ENCODE measurements around the gene APEH.
A peak's percentile ranks its signal among the peaks of the same experiment; 100 is the strongest.
"Not testable (repeated sequence)": the region's sequence is repeated elsewhere in the genome, so short reads cannot be mapped to it uniquely, and the experiment has no call there.

The APEH gene

GRCh38 chr3:49671291-49672288, 2.6 kb upstream of the APEH start:
- Histone ChIP-seq H3K9ac (ENCODE audit: low read depth, low read length) (no peak overlapping the region), H3K27me3 (ENCODE audit: insufficient read depth, low read length) (no peaks in the 10 kb centered on the region), H3K4me1 (ENCODE audit: insufficient read depth, low read length) (0 out of 2 replicates have a peak, but pooled peaks cover 4% of the 10 kb centered on the region), H3K27ac (ENCODE audit: low read length) (no peak overlapping the region), H3K9me3 (ENCODE audit: insufficient read depth, low read depth, low read length) (no peaks in the 10 kb centered on the region), H3K4me3 (ENCODE audit: low read length) (no peak overlapping the region), H3K36me3 (ENCODE audit: insufficient read depth, low read depth, low read length) (peaks cover 12% of the 10 kb centered on the region)

- 0 out of 2 replicates have a peak, but pooled peaks cover 4% of the 10 kb centered on the region for H3K4me1 ChIP-seq (ENCODE audit: insufficient read depth, low read length)
- H3K9ac ChIP-seq (ENCODE audit: low read depth, low read length) = peak overlapping the region; percentile 91
- peaks cover 29% of the 10 kb centered on the region for H3K36me3 ChIP-seq (ENCODE audit: insufficient read depth, low read depth, low read length)
- peak overlapping the region; percentile 95 for H3K27ac ChIP-seq (ENCODE audit: low read length)
- no peaks in the 10 kb centered on the region for H3K9me3 ChIP-seq (ENCODE audit: insufficient read depth, low read depth, low read length)
- H3K27me3 ChIP-seq (ENCODE audit: insufficient read depth, low read length) = no peaks in the 10 kb centered on the region
- peak overlapping the region; percentile 91 for H3K4me3 ChIP-seq (ENCODE audit: low read length)
These were observed 933 bp upstream of the APEH start for GRCh38 chr3:49673121-49673714.

- H3K4me3 ChIP-seq (ENCODE audit: low read length) = peak overlapping the region; percentile 91
- no peak overlapping the region for H3K27ac ChIP-seq (ENCODE audit: low read length)
- no peaks in the 10 kb centered on the region for H3K9me3 ChIP-seq (ENCODE audit: insufficient read depth, low read depth, low read length)
- H3K4me1 ChIP-seq (ENCODE audit: insufficient read depth, low read length) = 0 out of 2 replicates have a peak, but pooled peaks cover 4% of the 10 kb centered on the region
- no peaks in the 10 kb centered on the region for H3K27me3 ChIP-seq (ENCODE audit: insufficient read depth, low read length)
- peak overlapping the region; percentile 91 for H3K9ac ChIP-seq (ENCODE audit: low read depth, low read length)
- H3K36me3 ChIP-seq (ENCODE audit: insufficient read depth, low read depth, low read length) = peaks cover 42% of the 10 kb centered on the region
These were observed 389 bp downstream of the APEH start for GRCh38 chr3:49674497-49674983.

- no peak overlapping the region for H3K4me3 ChIP-seq (ENCODE audit: low read length)
- H3K9me3 ChIP-seq (ENCODE audit: insufficient read depth, low read depth, low read length) = no peaks in the 10 kb centered on the region
- H3K4me1 ChIP-seq (ENCODE audit: insufficient read depth, low read length) = 0 out of 2 replicates have a peak, but pooled peaks cover 4% of the 10 kb centered on the region
- no peak overlapping the region for H3K27ac ChIP-seq (ENCODE audit: low read length)
- no peak overlapping the region for H3K9ac ChIP-seq (ENCODE audit: low read depth, low read length)
- no peaks in the 10 kb centered on the region for H3K27me3 ChIP-seq (ENCODE audit: insufficient read depth, low read length)
- H3K36me3 ChIP-seq (ENCODE audit: insufficient read depth, low read depth, low read length) = peaks cover 55% of the 10 kb centered on the region
These were observed 1.8 kb downstream of the APEH start for GRCh38 chr3:49675912-49676311.

GRCh38 chr3:49680493-49681231, 6.5 kb downstream of the APEH start:
- H3K27me3 ChIP-seq (ENCODE audit: insufficient read depth, low read length) = no peaks in the 10 kb centered on the region
- H3K36me3 ChIP-seq (ENCODE audit: insufficient read depth, low read depth, low read length) = peaks cover 89% of the 10 kb centered on the region
- no peak overlapping the region for H3K27ac ChIP-seq (ENCODE audit: low read length)
- H3K9ac ChIP-seq (ENCODE audit: low read depth, low read length) = no peak overlapping the region
- no peaks in the 10 kb centered on the region for H3K4me1 ChIP-seq (ENCODE audit: insufficient read depth, low read length)
- no peak overlapping the region for H3K4me3 ChIP-seq (ENCODE audit: low read length)
- H3K9me3 ChIP-seq (ENCODE audit: insufficient read depth, low read depth, low read length) = no peaks in the 10 kb centered on the region

GRCh38 chr3:49681232-49681522, 7.0 kb downstream of the APEH start:
- Histone ChIP-seq H3K9ac (ENCODE audit: low read depth, low read length) (no peak overlapping the region), H3K9me3 (ENCODE audit: insufficient read depth, low read depth, low read length) (no peaks in the 10 kb centered on the region), H3K27me3 (ENCODE audit: insufficient read depth, low read length) (no peaks in the 10 kb centered on the region), H3K4me1 (ENCODE audit: insufficient read depth, low read length) (no peaks in the 10 kb centered on the region), H3K27ac (ENCODE audit: low read length) (no peak overlapping the region), H3K36me3 (ENCODE audit: insufficient read depth, low read depth, low read length) (peaks cover 83% of the 10 kb centered on the region), H3K4me3 (ENCODE audit: low read length) (no peak overlapping the region)

- no peak overlapping the region for H3K9ac ChIP-seq (ENCODE audit: low read depth, low read length)
- no peaks in the 10 kb centered on the region for H3K27me3 ChIP-seq (ENCODE audit: insufficient read depth, low read length)
- H3K36me3 ChIP-seq (ENCODE audit: insufficient read depth, low read depth, low read length) = peaks cover 80% of the 10 kb centered on the region
- H3K4me1 ChIP-seq (ENCODE audit: insufficient read depth, low read length) = no peaks in the 10 kb centered on the region
- H3K9me3 ChIP-seq (ENCODE audit: insufficient read depth, low read depth, low read length) = no peaks in the 10 kb centered on the region
- no peak overlapping the region for H3K27ac ChIP-seq (ENCODE audit: low read length)
- no peak overlapping the region for H3K4me3 ChIP-seq (ENCODE audit: low read length)
These were observed 7.4 kb downstream of the APEH start for GRCh38 chr3:49681543-49681942.

- H3K36me3 ChIP-seq (ENCODE audit: insufficient read depth, low read depth, low read length) = peaks cover 64% of the 10 kb centered on the region
- H3K9ac ChIP-seq (ENCODE audit: low read depth, low read length) = no peak overlapping the region
- H3K4me3 ChIP-seq (ENCODE audit: low read length) = no peak overlapping the region
- no peaks in the 10 kb centered on the region for H3K9me3 ChIP-seq (ENCODE audit: insufficient read depth, low read depth, low read length)
- no peaks in the 10 kb centered on the region for H3K27me3 ChIP-seq (ENCODE audit: insufficient read depth, low read length)
- H3K4me1 ChIP-seq (ENCODE audit: insufficient read depth, low read length) = no peaks in the 10 kb centered on the region
- H3K27ac ChIP-seq (ENCODE audit: low read length) = no peak overlapping the region
These were observed 9.0 kb downstream of the APEH start for GRCh38 chr3:49683162-49683561.

GRCh38 chr3:49684453-49684852, 10.3 kb downstream of the APEH start:
- not testable (repeated sequence) for H3K9me3 ChIP-seq (ENCODE audit: insufficient read depth, low read depth, low read length); H3K4me1 ChIP-seq (ENCODE audit: insufficient read depth, low read length); H3K27ac ChIP-seq (ENCODE audit: low read length); H3K9ac ChIP-seq (ENCODE audit: low read depth, low read length); H3K27me3 ChIP-seq (ENCODE audit: insufficient read depth, low read length); H3K4me3 ChIP-seq (ENCODE audit: low read length)
- H3K36me3 ChIP-seq (ENCODE audit: insufficient read depth, low read depth, low read length) = peaks cover 51% of the 10 kb centered on the region

GRCh38 chr3:49685103-49685502, 11.0 kb downstream of the APEH start:
- H3K9me3 ChIP-seq (ENCODE audit: insufficient read depth, low read depth, low read length); H3K27me3 ChIP-seq (ENCODE audit: insufficient read depth, low read length); H3K9ac ChIP-seq (ENCODE audit: low read depth, low read length); H3K4me1 ChIP-seq (ENCODE audit: insufficient read depth, low read length); H3K27ac ChIP-seq (ENCODE audit: low read length); H3K4me3 ChIP-seq (ENCODE audit: low read length): not testable (repeated sequence)
- H3K36me3 ChIP-seq (ENCODE audit: insufficient read depth, low read depth, low read length) = peaks cover 44% of the 10 kb centered on the region

GRCh38 chr3:49685846-49686245, 11.7 kb downstream of the APEH start:
- not testable (repeated sequence) for H3K9ac ChIP-seq (ENCODE audit: low read depth, low read length); H3K27me3 ChIP-seq (ENCODE audit: insufficient read depth, low read length); H3K9me3 ChIP-seq (ENCODE audit: insufficient read depth, low read depth, low read length); H3K4me3 ChIP-seq (ENCODE audit: low read length); H3K27ac ChIP-seq (ENCODE audit: low read length); H3K4me1 ChIP-seq (ENCODE audit: insufficient read depth, low read length)
- peaks cover 37% of the 10 kb centered on the region for H3K36me3 ChIP-seq (ENCODE audit: insufficient read depth, low read depth, low read length)
